ENCODE results near the gene WASHC1.
"Not testable (repeated sequence)": the region's sequence is repeated elsewhere in the genome, so short reads cannot be mapped to it uniquely, and the experiment has no call there.

DNA sequence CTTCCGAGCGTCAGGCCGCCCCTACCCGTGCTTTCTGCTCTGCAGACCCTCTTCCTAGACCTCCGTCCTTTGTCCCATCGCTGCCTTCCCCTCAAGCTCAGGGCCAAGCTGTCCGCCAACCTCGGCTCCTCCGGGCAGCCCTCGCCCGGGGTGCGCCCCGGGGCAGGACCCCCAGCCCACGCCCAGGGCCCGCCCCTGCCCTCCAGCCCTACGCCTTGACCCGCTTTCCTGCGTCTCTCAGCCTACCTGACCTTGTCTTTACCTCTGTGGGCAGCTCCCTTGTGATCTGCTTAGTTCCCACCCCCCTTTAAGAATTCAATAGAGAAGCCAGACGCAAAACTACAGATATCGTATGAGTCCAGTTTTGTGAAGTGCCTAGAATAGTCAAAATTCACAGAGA, at the start of gene WASHC1:
- TF ChIP-seq, protein P1, sequence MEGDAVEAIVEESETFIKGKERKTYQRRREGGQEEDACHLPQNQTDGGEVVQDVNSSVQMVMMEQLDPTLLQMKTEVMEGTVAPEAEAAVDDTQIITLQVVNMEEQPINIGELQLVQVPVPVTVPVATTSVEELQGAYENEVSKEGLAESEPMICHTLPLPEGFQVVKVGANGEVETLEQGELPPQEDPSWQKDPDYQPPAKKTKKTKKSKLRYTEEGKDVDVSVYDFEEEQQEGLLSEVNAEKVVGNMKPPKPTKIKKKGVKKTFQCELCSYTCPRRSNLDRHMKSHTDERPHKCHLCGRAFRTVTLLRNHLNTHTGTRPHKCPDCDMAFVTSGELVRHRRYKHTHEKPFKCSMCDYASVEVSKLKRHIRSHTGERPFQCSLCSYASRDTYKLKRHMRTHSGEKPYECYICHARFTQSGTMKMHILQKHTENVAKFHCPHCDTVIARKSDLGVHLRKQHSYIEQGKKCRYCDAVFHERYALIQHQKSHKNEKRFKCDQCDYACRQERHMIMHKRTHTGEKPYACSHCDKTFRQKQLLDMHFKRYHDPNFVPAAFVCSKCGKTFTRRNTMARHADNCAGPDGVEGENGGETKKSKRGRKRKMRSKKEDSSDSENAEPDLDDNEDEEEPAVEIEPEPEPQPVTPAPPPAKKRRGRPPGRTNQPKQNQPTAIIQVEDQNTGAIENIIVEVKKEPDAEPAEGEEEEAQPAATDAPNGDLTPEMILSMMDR (IDR thresholded peaks at IDR 0.05): not testable (repeated sequence)
- TF ChIP-seq EZH2 (IDR thresholded peaks at IDR 0.05; ENCODE audit: borderline replicate concordance, insufficient read depth, low read depth, low read length, poor library complexity, severe bottlenecking): not testable (repeated sequence)

Measured in B cell (primary cell).